ENCODE data around the gene LRRC18.

The LRRC18 gene

DNA sequence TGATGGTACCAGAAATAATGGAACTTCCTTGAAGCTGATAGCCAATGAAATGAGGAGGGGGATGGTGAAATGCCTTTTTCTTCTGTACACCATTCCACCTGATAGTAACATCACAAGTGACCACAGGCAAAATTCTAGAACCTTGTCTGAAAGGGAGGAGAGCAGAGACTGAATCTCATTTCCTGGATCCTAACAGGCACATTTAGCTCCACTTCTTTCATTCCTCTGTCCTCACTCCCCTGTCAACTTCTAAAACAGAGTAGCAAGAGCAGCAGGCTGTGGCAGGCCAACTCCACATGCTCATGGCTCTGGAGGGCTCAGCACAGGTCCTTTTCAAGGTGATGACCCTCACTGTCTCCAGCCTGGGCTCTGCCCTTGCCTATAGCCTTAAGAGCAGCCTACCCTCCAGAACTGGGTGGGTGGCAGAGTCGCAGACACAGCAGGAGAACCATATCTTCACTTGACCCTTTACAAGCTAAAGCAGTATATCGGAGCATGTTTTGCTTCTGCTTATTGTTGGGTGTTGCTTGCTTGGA, at the start of gene LRRC18:
Gene LRRC18, minus strand, starts transcription at position 51 of the 536 bp plus-strand sequence. CDS start 25,685 bp downstream, outside the sequence.
- no peaks in the 10 kb centered on the region for H3K9me3 Mint-ChIP-seq
- H3K4me3 Mint-ChIP-seq = no peak within 1 kb of the TSS
- no peaks in the 10 kb centered on the region for H3K36me3 Mint-ChIP-seq
- no peak within 1 kb of the TSS for H3K27ac Mint-ChIP-seq
- H3K4me1 Mint-ChIP-seq = no peaks in the 10 kb centered on the region
- DNase-seq (ENCODE audit: low spot score in 2 of 2) = no peak
- ATAC-seq = no peak

- Mint-ChIP-seq H3K27ac (no peak overlapping the region), H3K4me1 (peaks cover 5% of the 10 kb centered on the region), H3K36me3 (no peaks in the 10 kb centered on the region), H3K9me3 (no peaks in the 10 kb centered on the region), H3K4me3 (no peak overlapping the region)
- ATAC-seq (peak; percentile 20), DNase-seq (ENCODE audit: low spot score in 2 of 2) (no peak)
Observed at GRCh38 chr10:48985621-48986158, 46.0 kb upstream of the LRRC18 start.

DNA sequence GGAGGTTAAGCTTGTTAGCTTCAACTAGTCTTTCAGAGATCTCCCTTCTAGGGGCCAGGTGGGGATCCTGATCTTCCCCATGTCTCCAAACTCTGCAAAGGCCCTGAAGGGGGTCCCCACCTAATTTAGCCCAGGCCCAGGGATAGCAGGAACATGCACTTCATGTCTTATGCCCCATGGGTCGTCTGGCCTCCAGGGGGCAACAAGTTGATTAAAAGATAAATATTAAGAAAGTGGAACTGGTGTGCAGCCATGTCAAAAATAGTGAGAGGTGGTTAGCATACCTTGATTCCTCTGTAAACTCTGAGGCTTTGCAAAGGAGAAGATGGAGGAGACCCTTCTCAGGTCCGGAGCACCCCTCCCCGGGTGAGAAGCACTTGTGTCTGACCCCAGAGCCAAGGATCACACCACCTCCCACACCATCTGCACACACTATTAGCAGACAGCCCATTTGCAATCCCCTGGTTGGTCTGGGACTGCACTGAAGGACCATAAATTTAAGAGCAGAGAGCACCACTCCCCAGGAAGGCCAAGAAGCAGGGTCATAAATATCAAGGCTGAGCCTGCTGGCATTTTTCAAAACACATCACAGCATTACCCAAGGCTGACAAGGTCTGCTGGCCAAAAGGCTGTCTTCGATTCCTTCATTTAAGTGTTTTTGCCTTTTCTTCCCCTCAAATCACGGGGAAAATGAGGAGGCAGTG, 44.2 kb upstream of the LRRC18 start:
- DNase-seq (ENCODE audit: low spot score in 2 of 2) = no peak
- H3K9me3 Mint-ChIP-seq = no peaks in the 10 kb centered on the region
- ATAC-seq = no peak
- peaks cover 5% of the 10 kb centered on the region for H3K4me1 Mint-ChIP-seq
- H3K36me3 Mint-ChIP-seq = no peaks in the 10 kb centered on the region
- H3K27ac Mint-ChIP-seq = peak overlapping the region; percentile 20
- no peak overlapping the region for H3K4me3 Mint-ChIP-seq

GRCh38 chr10:48982584-48982983, 42.9 kb upstream of the LRRC18 start:
- DNase-seq (ENCODE audit: low spot score in 2 of 2) = no peak
- H3K4me1 Mint-ChIP-seq = peaks cover 5% of the 10 kb centered on the region
- ATAC-seq = no peak
- no peak overlapping the region for H3K4me3 Mint-ChIP-seq
- H3K36me3 Mint-ChIP-seq = no peaks in the 10 kb centered on the region
- no peak overlapping the region for H3K27ac Mint-ChIP-seq
- H3K9me3 Mint-ChIP-seq = no peaks in the 10 kb centered on the region

GRCh38 chr10:48981310-48981907, 41.8 kb upstream of the LRRC18 start:
- no peak overlapping the region for H3K27ac Mint-ChIP-seq
- H3K36me3 Mint-ChIP-seq = no peaks in the 10 kb centered on the region
- H3K9me3 Mint-ChIP-seq = no peaks in the 10 kb centered on the region
- ATAC-seq (peak; percentile 61), DNase-seq (ENCODE audit: low spot score in 2 of 2) (peak; percentile 31 to 74)
- H3K4me3 Mint-ChIP-seq = no peak overlapping the region
- peaks cover 5% of the 10 kb centered on the region for H3K4me1 Mint-ChIP-seq

- ATAC-seq (no peak), DNase-seq (ENCODE audit: low spot score in 2 of 2) (no peak)
- Mint-ChIP-seq H3K4me3 (no peak overlapping the region), H3K27ac (no peak overlapping the region), H3K9me3 (no peaks in the 10 kb centered on the region), H3K4me1 (peaks cover 5% of the 10 kb centered on the region), H3K36me3 (no peaks in the 10 kb centered on the region)
Observed at GRCh38 chr10:48978318-48978717, 38.7 kb upstream of the LRRC18 start.

DNA sequence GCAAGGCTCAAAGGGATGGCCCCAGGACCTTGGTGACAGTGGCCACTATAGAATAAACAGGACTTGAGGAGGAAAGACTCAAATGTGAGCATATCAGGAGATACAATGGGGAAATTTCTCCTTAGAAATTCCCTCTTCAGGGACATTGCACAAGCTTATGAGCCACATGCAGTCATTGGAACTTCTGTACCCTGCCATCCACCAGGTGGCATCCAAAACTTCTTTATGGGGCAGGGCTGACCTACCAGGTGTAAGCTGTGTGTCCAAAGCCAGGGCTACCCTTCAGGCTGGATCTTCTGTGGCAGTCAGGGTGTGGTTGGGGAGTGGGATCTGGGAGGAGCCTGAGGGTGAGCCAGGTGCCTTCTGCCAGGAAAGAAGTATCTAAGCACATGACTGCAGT, 36.6 kb upstream of the LRRC18 start:
- DNase-seq (ENCODE audit: low spot score in 2 of 2) (no peak), ATAC-seq (no peak)
- Mint-ChIP-seq H3K4me3 (no peak overlapping the region), H3K9me3 (no peaks in the 10 kb centered on the region), H3K27ac (no peak overlapping the region), H3K4me1 (no peaks in the 10 kb centered on the region), H3K36me3 (no peaks in the 10 kb centered on the region)

DNA sequence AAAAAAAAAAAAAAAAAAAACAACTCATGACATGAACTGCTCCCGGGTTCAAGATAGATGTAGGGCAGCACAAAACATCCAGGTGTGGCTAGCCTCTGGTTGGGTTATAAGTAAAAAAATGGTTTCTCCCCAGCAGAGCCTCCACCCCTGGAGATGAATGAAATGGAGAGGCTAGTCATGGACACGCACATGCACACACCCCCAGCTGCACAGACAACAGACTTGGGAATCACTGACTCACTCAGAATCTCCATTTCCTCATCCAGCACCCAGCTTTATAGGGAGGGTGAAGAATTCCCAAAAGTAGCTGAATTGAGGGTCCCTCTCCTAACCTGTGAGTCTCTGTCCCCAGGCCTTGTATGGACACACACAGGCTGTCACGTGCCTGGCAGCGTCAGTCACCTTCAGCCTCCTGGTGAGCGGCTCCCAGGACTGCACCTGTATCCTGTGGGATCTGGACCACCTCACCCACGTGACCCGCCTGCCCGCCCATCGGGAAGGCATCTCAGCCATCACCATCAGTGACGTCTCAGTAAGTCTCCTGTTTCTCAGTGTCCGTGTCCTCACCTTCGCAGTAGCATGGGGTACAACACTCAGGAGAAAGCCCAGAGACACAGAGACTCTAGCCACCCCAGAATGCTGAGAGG, 35.0 kb upstream of the LRRC18 start:
- Mint-ChIP-seq H3K4me1 (no peaks in the 10 kb centered on the region), H3K4me3 (no peak overlapping the region), H3K27ac (no peak overlapping the region), H3K9me3 (no peaks in the 10 kb centered on the region), H3K36me3 (no peaks in the 10 kb centered on the region)
- ATAC-seq (no peak), DNase-seq (ENCODE audit: low spot score in 2 of 2) (no peak)

DNA sequence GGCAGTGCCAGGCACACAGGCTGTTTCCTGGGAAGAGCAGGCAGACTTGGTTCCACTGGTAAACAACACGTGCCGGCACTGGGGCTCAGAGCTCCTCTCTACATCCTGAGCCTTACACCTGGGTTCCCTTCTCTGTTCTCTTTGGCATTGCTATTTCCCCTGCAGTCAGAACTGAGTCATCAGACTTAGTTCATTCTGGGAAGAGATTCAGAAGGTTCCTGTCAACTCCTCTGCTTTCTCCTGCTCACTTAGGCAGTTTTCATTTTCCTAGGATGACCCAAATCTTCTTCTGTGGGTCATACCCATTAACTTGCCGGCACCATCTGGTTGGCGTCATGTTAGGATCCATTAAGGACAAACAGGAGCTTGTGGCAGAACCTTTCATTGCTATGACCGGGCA, 33.4 kb upstream of the LRRC18 start:
- Mint-ChIP-seq H3K4me3 (no peak overlapping the region), H3K4me1 (no peaks in the 10 kb centered on the region), H3K27ac (no peak overlapping the region), H3K9me3 (no peaks in the 10 kb centered on the region), H3K36me3 (no peaks in the 10 kb centered on the region)
- no peak for ATAC-seq
- DNase-seq (ENCODE audit: low spot score in 2 of 2) = no peak

GRCh38 chr10:48970654-48971053, 31.0 kb upstream of the LRRC18 start:
- DNase-seq (ENCODE audit: low spot score in 2 of 2) = no peak
- Mint-ChIP-seq H3K4me1 (no peaks in the 10 kb centered on the region), H3K36me3 (no peaks in the 10 kb centered on the region), H3K27ac (no peak overlapping the region), H3K9me3 (no peaks in the 10 kb centered on the region), H3K4me3 (no peak overlapping the region)
- no peak for ATAC-seq

GRCh38 chr10:48970046-48970445, 30.4 kb upstream of the LRRC18 start:
- ATAC-seq (no peak), DNase-seq (ENCODE audit: low spot score in 2 of 2) (no peak)
- no peaks in the 10 kb centered on the region for H3K9me3 Mint-ChIP-seq
- no peak overlapping the region for H3K4me3 Mint-ChIP-seq
- H3K36me3 Mint-ChIP-seq = no peaks in the 10 kb centered on the region
- no peaks in the 10 kb centered on the region for H3K4me1 Mint-ChIP-seq
- no peak overlapping the region for H3K27ac Mint-ChIP-seq

- H3K27ac Mint-ChIP-seq = no peak overlapping the region
- no peaks in the 10 kb centered on the region for H3K9me3 Mint-ChIP-seq
- DNase-seq (ENCODE audit: low spot score in 2 of 2) (no peak), ATAC-seq (no peak)
- no peak overlapping the region for H3K4me3 Mint-ChIP-seq
- H3K4me1 Mint-ChIP-seq = no peaks in the 10 kb centered on the region
- no peaks in the 10 kb centered on the region for H3K36me3 Mint-ChIP-seq
Observed at GRCh38 chr10:48968036-48968435, 28.4 kb upstream of the LRRC18 start.

- Mint-ChIP-seq H3K36me3 (no peaks in the 10 kb centered on the region), H3K4me1 (no peaks in the 10 kb centered on the region), H3K9me3 (no peaks in the 10 kb centered on the region), H3K4me3 (no peak overlapping the region), H3K27ac (no peak overlapping the region)
- ATAC-seq = no peak
- no peak for DNase-seq (ENCODE audit: low spot score in 2 of 2)
Observed at GRCh38 chr10:48965460-48965859, 25.8 kb upstream of the LRRC18 start.

DNA sequence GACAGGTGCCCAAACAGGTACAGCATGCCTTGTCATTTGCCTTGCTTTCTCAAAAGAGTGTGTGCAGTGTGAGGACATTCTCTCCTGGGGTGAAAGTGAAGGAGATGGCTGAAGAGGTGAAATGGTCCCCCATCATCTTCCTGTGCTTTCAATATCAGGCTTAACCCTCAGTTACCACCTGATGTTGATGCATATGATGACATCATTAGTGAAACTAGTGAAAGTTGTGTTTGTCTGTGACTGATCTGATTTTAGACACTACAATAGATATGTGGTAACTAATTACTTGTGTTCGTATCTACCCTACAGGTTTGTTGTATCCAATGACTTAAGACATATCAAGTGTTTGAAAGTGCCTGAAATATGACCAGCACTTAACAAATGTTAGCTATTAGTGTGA, 24.4 kb upstream of the LRRC18 start:
- Mint-ChIP-seq H3K4me1 (no peaks in the 10 kb centered on the region), H3K4me3 (no peak overlapping the region), H3K9me3 (no peaks in the 10 kb centered on the region), H3K36me3 (no peaks in the 10 kb centered on the region), H3K27ac (no peak overlapping the region)
- ATAC-seq = no peak
- DNase-seq (ENCODE audit: low spot score in 2 of 2) = no peak

DNA sequence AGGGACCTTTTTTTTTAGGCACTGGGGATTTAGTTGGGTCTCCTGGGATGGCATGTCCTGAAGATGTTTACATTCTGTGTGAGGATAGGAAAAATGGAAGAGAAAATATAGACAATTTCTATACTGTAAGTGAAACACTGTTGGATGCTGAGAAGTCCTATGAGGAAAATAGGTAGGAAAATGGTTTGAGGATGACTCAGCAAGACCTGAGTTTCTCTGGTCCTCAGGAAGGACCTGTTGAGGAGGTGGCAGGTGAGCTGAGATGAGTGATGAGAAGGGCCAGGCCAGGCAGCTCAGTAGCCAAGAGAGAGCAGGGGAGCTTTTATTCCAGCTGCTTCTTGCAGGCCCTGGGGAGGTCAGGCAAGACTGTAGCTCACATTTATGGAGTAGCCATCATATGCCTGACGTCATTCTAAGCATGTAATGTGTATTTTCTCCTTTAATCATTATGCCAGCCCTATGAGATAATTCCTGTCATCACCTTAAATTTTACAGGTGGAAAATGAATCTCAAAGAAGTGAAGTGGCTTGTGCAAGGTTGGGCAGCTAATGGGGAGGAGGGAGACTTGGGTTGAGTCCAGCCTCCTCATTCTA, 19.1 kb upstream of the LRRC18 start:
- Mint-ChIP-seq H3K4me1 (no peaks in the 10 kb centered on the region), H3K36me3 (no peaks in the 10 kb centered on the region), H3K4me3 (no peak overlapping the region), H3K27ac (no peak overlapping the region), H3K9me3 (no peaks in the 10 kb centered on the region)
- DNase-seq (ENCODE audit: low spot score in 2 of 2) (no peak), ATAC-seq (no peak)
